NOMO-1 (cell line): Measurements from ENCODE around the gene PIP4K2A.
A peak's percentile ranks its signal among the peaks of the same experiment; 100 is the strongest.
"Not testable (repeated sequence)": the region's sequence is repeated elsewhere in the genome, so short reads cannot be mapped to it uniquely, and the experiment has no call there.

Experiments
- DNase-seq, 2 experiments: peaks; one replicate each; lab custom pipeline; 2025; ENCODE audit not compliant: unreplicated experiment in 2 of 2; lab: John Stamatoyannopoulos, UW

Gene PIP4K2A

DNA sequence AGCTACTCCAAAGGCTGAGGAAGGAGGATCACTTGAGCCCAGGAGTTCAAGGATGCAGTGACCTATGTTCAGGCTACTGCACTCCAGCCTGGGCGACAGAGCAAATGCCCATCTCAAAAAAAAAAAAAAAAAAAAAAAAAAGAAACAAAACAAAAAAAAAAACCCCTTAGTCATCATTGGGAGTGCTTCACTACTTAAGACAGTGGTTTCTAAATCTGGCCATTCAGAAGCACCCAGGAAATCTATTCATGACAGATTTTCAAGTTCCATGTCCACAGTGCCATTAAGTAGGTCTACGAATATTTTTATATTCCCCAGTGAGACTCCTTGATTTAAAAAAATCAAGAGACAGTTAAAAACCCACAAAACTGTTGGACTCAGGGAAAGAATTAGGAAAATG, 182.9 kb downstream of the PIP4K2A start:
- no peak for DNase-seq

DNA sequence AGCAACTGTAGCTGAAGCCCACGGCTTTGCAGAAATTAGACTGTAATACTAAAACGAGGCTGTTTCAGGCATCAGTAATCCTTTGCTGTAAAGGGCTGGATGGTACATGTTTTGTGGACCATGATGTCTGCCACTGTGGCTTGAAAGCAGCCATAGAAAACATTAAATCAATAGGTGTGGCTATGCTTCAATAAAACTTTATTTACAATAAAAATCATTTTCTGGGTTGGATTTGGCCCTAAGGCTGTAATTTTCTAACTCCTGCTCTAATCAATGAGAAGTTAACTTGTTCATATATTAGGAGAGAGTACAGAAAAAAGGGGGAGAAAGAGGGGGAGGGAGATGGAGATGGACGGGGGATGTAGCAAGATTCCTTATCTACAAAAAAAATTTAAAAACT, 183.4 kb downstream of the PIP4K2A start:
- no peak for DNase-seq

DNA sequence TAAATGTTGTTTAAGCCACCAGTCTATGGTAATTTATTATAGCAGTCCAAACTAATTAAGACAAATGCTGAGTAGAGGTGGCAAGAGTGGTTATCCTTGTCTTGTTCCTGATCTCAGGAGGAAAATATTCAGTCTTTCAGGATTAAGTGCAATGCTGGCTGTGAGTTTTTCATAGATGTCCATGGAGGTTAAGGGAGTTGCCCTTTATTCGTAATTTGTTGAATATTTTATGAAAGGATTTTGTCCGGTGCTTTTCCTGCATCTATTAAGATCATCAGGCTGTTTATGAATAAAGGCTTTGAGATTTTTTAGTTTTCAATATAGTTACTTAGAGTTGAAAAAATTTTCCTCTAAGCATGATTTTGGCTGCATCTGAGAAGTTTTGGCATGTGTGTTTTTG, 186.9 kb downstream of the PIP4K2A start:
- no peak for DNase-seq

DNA sequence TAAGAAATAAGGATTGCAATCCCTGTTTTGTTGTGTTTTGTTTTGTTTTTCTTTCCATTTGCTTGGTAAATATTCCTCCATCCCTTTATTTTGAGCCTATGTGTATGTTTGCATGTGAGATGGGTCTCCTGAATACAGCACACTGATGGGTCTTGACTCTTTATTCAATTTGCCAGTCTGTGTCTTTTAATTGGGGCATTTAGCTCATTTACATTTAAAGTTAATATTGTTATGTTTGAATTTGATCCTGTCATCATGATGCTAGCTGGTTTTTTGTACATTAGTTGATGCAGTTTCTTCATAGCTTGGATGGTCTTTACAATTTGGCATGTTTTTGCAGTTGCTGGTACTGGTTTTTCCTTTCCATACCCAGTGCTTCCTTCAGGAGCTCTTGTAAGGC, 190.0 kb downstream of the PIP4K2A start:
- not testable (repeated sequence) for DNase-seq

DNA sequence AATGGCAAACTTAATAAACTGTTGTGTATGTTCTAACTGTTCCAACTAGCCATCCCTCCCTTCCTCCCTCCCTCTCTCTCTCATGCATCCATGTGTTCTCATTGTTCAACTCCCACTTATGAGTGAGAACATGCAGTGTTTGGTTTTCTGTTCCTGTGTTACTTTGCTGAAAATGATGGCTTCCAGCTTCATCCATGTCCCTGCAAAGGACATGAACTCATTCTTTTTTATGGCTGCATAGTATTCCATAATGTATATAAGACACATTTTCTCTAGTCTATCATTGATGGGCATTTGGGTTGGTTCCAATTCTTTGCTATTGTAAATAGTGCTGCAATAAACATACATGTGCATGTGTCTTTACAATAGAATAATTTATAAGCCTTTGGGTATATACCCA, 193.7 kb downstream of the PIP4K2A start:
- not testable (repeated sequence) for DNase-seq

DNA sequence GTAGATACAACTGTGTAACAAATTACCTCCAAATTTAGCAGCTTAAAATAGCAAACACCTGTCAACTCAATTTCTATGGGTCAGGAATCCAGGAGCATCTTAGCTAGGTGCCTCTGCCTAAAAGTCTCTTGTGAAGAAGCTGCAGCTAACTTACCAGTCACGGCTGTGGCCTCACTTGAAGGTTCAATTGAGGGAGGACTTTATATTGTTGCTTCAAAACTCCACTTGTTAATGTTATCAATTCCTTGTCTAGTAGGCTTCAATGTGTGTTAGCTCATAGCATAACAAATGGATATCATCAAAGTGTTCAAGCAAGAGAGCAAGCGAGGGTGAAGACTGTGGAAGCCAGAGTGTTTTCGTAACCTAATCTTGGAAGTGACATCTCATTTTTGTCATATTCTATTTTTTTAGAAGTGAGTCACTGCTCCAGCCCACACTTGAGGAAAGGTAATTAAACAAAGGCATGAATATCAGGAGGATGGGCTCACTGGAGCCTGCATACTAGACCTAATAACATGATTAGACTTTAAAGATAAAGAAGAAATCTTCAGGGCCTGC, 196.1 kb downstream of the PIP4K2A start:
- DNase-seq = no peak

DNA sequence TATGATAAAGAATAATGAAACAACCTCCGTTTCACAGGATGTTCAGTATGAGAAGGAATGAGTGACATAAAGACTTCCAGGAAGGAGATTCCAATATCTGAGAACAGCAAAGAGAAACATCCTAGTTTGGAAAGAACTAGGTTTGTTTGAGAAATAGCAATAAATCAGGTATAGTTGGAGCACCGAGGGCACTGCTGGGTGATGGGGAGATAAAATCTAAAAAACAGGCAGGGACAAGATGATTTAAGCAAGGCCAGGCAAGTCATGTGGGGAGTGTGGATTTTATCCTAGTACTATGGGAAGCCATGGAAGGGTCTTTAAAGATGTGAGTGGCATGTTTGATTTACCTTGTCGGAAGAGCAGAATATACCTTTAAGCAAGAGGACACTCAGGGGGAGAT, 199.4 kb downstream of the PIP4K2A start:
- no peak for DNase-seq

DNA sequence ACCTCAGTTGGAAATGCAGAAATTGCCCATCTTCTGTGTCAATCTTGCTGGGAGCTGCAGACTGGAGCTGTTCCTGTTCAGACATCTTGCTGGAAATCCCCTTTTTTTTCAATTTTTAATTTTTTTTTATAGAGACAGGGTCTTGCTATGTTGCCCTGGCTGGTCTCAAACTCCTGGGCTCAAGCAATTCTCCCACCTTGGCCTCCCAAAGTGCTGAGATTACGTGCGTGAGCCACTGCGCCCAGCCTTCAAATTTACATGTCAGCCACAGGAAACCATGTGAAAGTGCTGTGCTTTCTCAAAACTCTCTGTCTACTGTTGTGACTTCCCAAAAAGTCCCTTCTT, 200.0 kb downstream of the PIP4K2A start:
- DNase-seq = not testable (repeated sequence)

DNA sequence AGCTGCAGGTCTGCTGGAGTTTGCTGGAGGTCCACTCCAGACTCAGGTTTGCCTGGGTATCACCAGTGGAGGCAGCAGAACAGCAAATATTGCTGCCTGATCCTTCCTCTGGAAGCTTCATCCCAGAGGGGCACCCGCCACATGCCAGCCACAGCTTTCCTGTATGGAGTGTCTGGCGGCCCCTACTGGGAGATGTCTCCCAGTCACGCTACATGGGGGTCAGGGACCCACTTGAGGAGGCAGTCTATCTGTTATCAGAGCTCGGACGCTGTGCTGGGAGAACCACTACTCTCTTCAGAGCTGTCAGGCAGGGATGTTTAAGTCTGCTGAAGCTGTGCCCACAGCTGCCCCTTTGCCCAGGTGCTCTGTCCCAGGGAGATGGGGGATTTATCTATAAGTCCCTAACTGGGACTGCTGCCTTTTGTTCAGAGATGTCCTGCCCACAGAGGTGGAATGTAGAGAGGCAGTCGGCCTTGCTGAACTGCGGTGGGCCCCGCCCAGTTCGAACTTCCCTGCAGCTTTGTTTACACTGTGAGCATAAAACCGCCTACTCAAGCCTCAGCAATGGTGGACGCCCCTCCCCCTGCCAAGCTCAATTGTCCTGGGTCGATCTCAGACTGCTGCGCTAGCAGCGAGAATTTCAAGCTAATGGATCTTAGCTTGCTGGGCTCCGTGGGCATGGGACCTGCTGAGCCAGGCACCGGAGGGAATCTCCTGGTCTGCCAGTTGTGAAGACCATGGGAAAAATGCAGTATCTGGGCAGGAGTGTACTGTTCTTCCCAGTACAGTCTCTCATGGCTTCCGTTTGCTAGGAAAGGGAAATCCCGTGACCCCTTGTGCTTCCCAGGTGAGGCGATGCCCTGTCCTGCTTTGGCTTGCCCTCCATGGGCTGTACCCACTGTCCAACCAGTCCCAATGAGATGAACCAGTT, 200.6 kb downstream of the PIP4K2A start:
- DNase-seq = not testable (repeated sequence)

DNA sequence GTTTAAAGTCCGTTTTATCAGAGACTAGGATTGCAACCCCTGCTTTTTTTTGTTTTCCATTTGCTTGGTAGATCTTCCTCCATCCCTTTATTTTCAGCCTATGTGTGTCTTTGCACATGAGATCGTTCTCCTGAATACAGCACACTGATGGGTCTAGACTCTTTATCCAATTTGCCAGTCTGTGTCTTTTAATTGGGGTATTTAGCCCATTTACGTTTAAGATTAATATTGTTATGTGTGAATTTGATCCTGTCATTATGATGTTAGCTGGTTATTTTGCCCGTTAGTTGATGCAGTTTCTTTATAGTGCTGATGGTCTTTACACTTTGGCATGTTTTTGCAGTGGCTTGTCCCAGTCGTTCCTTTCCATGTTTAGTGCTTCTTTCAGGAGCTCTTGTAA, 202.4 kb downstream of the PIP4K2A start:
- DNase-seq = not testable (repeated sequence)

DNA sequence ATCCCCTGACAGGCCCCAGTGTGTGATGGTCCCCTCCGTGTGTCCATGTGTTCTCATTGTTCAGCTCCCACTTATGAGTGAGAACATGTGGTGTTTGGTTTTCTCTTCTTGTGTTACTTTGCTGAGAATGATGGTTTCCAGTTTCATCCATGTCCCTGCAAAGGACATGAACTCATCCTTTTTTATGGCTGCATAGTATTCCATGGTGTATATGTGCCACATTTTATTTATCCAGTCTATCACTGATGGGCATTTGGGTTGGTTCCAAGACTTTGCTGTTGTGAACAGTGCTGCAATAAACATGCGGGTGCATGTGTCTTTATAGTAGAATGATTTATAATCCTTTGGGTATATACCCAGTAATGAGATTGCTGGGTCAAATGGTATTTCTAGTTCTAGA, 206.2 kb downstream of the PIP4K2A start:
- not testable (repeated sequence) for DNase-seq

DNA sequence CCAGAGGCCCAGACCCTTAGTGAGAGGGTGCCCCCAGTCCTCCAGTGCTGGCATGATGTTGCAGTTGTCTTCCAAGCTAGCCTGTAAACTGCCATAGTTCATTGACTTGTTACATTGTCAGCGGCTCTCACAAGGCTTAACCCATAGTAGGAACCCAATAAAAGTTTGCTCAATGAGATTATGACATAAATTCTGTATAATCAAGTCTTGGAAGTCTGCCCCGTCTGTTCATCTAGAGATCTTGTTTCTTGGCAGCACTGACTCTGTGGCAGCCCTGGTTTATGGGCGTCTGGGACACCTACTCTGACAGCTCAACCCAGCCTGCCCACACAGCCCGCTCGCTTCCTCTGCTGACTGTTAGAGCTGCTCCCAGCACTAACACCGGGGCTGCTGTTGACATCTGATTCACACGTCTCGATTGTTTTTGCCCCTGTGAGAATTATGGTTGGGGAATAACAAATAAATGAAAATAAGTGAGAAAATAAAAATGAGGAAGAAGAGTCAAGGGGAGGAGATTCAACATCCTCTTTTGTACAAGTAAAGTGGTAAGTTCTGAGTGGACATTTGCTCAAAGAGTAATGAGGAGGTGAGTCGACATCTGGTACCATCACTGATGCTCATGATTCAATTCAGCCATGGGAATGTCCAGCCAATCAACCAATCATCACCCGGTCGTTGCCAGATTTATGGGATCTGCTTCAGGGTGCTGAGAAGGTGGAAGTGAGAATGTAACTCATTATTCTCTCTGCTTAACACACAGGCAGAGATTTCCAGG, 208.3 kb downstream of the PIP4K2A start:
- peak; percentile 7 to 47 for DNase-seq

DNA sequence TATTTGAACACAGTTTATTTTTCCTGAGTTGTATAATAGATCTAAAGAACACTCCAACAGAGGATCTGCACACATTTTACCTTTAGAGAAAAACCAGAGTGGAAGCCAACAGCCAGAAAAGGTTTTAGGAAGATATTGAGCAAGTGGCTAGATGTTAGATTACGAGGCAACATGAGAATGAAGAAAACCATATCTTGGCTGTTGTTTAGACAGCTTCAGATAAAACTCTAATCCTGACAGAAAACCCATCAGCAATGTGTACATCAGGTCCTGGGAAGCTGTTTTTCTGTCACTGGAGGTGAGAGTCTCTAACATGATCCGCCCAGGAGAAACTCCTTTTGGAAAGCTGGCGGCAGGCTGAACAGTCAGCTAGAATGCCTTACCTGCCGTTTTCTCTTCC, 209.6 kb downstream of the PIP4K2A start:
- DNase-seq = no peak

DNA sequence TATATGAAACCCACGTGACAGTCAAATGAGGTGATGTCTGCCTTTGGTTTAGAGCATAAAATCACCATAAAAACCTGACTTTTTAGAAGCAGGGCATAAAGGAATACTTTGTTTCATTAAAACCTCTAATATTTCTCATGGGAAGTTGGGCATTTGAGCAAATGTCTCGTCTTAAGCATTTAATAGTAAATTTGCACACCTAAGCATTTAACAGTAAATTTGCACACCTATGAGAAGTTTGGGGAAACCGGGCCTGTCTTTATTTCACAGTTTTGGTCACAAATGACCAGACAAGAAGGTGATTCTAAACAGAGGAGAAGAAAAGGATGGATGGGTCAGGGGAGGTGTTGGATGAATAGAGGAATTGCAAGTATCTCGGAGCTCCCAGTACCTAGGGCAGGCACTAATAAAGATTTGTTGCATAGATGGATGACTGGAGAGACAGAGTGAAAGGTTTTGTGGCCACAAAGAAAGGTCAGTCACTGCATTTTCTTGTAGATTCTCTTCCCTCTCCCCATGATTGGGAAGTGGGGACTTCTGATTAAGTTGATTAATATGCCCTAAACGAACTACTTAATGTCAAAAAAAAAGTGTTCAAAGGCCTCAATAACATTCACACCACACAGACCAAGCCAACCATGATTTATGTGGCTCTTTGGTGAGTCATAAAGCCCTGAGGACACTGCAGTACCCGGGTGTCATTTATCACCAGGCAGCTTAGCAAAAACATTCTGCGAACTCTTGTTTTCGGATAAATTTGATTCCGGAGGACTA, 210.9 kb downstream of the PIP4K2A start:
- no peak for DNase-seq

DNA sequence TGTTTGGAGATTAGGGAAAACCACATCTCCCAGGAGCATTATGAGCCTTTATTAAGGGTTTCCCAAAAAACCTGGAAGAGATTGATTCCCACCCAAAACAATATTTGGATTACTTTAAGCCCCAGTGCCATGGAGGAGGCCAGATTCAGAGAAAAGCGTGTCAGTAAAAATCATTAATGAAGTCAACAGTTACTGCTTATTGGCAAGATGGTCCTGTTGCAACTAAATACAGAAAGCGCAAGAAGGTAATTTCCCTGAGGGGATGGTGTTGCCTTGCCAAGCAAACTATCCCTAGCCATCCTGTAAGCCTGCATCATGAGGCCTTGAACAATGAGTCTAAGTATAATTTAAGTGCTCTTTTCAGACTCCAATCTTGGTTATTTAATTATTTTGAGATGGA, 212.5 kb downstream of the PIP4K2A start:
- no peak for DNase-seq

DNA sequence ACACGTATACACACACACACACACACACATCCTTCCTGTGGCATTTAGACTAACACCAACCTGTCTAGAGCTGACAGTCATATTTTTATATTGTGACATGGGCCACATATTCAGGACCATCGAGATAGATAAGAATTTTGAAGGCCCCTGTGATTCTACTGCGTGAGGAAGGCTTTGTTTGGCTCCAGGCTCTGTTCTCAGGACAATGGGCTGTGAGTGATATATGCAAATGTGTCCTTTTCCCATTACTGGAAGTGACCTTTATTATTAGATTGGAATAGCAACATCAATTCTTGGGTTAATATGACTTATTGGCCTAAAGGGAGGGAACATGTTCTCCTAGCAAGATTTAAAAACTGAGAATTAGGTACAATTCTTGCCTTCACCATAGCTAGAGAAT, 213.0 kb downstream of the PIP4K2A start:
- no peak for DNase-seq

DNA sequence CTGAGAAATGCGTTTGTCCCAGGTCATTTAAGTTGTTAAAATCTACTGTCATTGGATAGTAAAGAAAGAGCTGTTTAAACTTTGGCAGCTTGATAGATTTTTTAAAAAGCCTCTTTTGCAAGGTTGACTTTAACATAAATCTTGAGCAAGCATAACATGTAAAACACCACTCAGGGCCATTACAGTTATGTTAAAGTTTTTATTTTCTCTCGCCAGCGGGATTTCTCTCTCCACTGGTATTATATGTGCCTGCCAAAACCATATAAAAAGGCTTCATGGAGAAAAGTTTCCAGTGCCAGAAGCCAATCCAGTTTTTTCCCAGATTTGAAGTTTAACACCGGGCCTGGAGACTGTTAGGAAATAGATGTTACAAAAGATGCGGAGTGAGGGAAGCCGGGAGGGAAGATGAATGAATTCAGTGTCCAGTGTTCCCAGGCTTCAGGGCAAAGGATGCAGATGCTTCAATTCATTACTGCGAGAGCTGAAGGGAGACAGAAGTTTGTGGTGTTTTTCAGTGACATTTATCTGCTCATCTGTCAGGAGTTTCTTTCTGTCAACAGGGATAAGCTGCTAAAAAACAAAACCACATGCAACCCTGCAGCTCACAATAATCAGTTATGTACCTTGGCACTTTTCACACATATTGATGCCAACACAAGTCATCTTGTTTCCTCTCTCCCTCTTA, 213.6 kb downstream of the PIP4K2A start:
- DNase-seq = no peak

DNA sequence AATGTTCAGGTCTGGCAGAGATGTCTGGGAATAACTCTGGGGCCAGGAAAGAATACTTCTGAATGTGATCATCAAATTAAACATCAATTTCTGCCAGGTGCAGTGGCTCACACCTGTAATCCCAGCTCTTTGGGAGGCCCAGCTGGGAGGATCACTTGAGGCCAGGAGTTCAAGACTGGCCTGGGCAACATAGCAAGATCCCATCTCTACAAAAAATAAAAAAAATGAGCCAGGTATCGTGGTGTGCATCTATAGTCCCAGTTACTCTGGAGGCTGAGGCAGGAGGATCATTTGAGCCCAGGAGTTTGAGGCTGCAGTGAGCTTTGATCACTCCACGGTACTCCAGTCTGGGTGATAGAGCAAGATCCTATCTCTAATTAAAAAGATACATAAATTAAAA, 214.4 kb downstream of the PIP4K2A start:
- not testable (repeated sequence) for DNase-seq

DNA sequence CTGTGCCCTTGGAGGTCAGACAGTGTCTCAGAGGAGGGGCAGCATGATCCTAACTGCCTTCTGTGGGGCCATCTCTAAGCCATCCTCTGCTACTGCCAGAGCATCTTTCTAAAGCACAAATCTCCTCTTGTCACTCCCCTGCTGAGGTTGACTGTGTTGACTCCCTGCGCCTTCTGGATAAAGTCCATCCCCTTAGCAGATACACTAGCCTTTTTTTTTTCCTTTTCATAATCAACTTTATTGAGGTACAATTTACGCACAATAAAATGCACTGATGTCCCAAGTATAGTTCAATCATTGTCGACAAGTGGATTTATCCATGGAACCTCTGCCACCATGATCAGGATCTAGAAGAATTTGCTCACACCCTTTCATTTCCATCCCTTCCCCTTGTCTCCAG, 219.0 kb downstream of the PIP4K2A start:
- DNase-seq = no peak

DNA sequence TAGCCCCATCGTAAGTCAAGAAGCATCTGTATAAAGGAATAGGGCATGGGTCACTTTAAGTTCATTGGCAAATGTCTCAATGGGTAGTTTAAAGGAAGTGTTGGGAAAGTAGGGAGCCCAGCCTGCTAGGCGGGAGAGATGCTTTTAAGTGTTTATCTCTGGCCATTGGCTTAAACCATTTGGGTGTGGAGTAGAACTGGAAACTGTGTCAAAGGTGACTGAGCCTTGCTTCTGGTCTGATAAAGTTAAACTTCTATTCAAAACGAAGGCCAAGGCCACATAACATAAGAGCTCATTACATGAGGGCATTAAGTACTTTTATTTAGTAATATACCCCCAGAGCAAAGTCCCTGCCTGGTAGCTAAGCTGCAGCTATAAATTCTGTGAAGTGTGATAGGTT, 220.4 kb downstream of the PIP4K2A start:
- no peak for DNase-seq
